Motor neuron (in vitro differentiated cells): ENCODE data around the gene NFYC. TPM values are rescaled to one million over a fixed set of nuclear protein-coding genes. Genes with fewer than 3 reads are reported as not detected.
A peak's percentile ranks its signal among the peaks of the same experiment; 100 is the strongest.
"Not testable (repeated sequence)": the region's sequence is repeated elsewhere in the genome, so short reads cannot be mapped to it uniquely, and the experiment has no call there.

Experiments
- ATAC-seq, 8 experiments: fragments of 200-7000 bp; cut with Tn5 transposase; replicated peaks in 6 of 8; 2 replicates each; pipeline ENCODE4 v1.8.0; 2021; ENCODE audit warnings: mild to moderate bottlenecking in 8 of 8, moderate library complexity in 8 of 8
- H3K27ac ChIP-seq, 2 donors: fragments of 250-450 bp; sonication (Bioruptor Pico); 2 replicates each; pipeline ENCODE4 v1.9.0; 2021; ENCODE audit warnings: antibody characterized with exemption in 2 of 2, mild to moderate bottlenecking in 2 of 2, moderate library complexity in 1 of 2
- H3K4me1 ChIP-seq, 2 donors: fragments of 250-450 bp; sonication (Bioruptor Pico); replicated peaks in 1 of 2; 2 replicates each; pipeline ENCODE4 v1.6.1; 2021; ENCODE audit warnings: antibody characterized with exemption in 2 of 2, mild to moderate bottlenecking in 2 of 2, moderate library complexity in 1 of 2
- H3K4me3 ChIP-seq, 5 donors: fragments of 250-450 bp; sonication (Bioruptor Pico); 2 replicates each; pipeline ENCODE4 v1.9.0; 2021; ENCODE audit warnings: antibody characterized with exemption in 5 of 5, mild to moderate bottlenecking in 5 of 5, moderate library complexity in 4 of 5
- WGBS, 10 experiments: fragments of 450-650 bp; shearing (Covaris generic); methylation state at CpG; one replicate each; pipeline ENCODE4 v1.0.0; 2022; 5-methylcytosine and 5-hydroxymethylcytosine counted together
- in situ Hi-C, 9 experiments: fragments of 400-800 bp; cut with MboI; loops; one replicate each; pipeline ENCODE4 v1.15.0; 2021; ENCODE audit warnings: low sequenced_read_pairs in 9 of 9, low pct_unique_long_range_greater_than_20kb in 2 of 9; ENCODE audit not compliant: unreplicated experiment in 9 of 9
- total RNA-seq, 8 experiments: library from RNA; unstranded; fragments of 300-600 nt; gene quantifications; 2 replicates each; pipeline versions ENCODE4 v1.2.3 to v1.2.4, GENCODE V29; 2022

NFYC gene
- total RNA-seq, 8 experiments from 2014 or later: 30.0 to 83.7 (median 65.7) TPM

GRCh38 chr1:40712997-40713396 lies 21.5 kb downstream of the NFYC start:
- in situ Hi-C loops: no loop called here
- H3K27ac ChIP-seq: no peak overlapping the region
- peaks cover 12 to 30% of the 10 kb centered on the region in 2 donors for H3K4me1 ChIP-seq
- ATAC-seq: no peak
- H3K4me3 ChIP-seq: no peak overlapping the region

DNA sequence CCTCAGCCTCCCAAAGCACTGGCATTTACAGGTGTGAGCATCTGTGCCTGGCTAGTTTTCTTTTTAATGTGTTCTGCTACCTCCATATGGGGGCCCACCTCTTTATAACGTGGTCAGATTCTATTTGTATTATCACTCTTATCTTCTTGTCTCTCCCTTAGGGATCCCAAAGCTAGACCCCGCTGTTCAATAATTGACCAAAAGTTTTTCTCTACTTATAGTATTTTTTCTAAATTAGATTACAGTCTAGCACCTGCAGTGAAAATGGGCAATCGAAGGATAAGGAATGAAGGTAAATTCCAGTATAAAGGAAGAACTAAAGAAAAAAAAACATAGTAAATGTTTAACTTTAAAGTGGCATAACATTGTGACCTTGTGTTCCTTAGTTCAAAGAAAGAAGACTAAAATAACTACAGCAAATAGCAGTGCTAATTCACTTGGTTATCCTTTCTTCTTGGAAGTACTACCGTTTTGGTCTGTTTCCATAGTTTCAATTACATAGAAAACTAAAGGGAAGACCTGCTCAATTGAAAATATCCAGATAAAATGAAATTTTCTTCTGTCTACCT lies 24.1 kb downstream of the NFYC start:
- no peak overlapping the region for H3K27ac ChIP-seq
- in situ Hi-C loops: no loop called here
- H3K4me3 ChIP-seq: no peak overlapping the region
- peaks cover 15 to 40% of the 10 kb centered on the region in 2 donors for H3K4me1 ChIP-seq
- WGBS, 10 experiments: 52 to 100% (median 79%) methylated on average over 2 to 4 of the region's 4 CpGs
- ATAC-seq: no peak

DNA sequence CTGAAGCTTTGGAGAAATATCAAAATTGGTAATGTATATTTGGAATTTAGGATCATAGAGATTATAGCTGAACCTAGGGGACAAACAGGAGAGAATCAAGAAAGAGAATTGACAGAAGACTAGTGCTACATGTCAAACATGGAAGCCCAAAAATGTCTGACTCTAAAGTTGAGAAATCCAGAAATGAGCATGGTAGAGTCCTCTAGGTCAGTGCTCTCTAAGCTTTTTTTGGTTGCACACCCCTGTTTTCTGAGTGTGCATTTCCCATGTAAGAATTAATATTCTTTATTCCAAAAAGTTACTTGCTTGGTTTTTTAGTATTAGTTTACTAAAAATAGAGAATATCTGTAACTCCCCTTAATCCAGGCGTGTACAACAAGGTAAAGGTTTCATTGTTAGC lies 25.6 kb downstream of the NFYC start:
- Histone ChIP-seq H3K4me3 (no peak overlapping the region), H3K27ac (no peak overlapping the region), H3K4me1 (peaks cover 9 to 26% of the 10 kb centered on the region in 2 donors)
- no peak for ATAC-seq
- WGBS, 10 experiments: 29 to 100% (median 85%) methylated on average over 1 of the region's 1 CpG; no CpG with 5 or more reads in 4 of the 10 experiments
- in situ Hi-C loops: no loop called here

DNA sequence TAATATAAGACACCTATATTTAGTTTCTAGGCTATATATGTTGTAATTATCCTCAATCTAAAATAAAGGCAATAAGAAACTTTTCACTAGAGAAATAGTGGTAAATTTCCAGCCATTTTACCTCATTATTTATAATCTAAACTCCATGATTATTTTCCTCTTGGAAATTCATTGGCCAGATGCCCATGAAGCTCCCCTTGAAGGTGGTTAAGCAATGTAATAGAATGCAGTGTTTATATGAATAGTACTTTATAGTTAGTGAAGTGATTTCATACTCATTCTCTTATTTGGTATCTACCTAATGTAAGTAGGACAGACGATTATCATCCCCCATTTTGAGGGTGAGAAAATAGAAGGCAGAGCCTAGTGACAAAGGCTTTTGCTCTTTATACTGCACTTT lies 26.5 kb downstream of the NFYC start:
- Histone ChIP-seq H3K4me3 (no peak overlapping the region), H3K27ac (no peak overlapping the region), H3K4me1 (peaks cover 7 to 23% of the 10 kb centered on the region in 2 donors)
- ATAC-seq: no peak
- in situ Hi-C loops: no loop called here
- 67 to 100% (median 100%) methylated on average over 1 of the region's 1 CpG; no CpG with 5 or more reads in 4 of the 10 experiments for WGBS, 10 experiments

- in situ Hi-C loops: no loop called here
- Histone ChIP-seq H3K4me3 (no peak overlapping the region), H3K4me1 (peaks cover 7 to 23% of the 10 kb centered on the region in 2 donors), H3K27ac (no peak overlapping the region)
- 91 to 100% (median 100%) methylated on average over 1 to 3 of the region's 3 CpGs; no CpG with 5 or more reads in 5 of the 10 experiments for WGBS, 10 experiments
- no peak for ATAC-seq
Observed at GRCh38 chr1:40720493-40720892, 29.0 kb downstream of the NFYC start.

DNA sequence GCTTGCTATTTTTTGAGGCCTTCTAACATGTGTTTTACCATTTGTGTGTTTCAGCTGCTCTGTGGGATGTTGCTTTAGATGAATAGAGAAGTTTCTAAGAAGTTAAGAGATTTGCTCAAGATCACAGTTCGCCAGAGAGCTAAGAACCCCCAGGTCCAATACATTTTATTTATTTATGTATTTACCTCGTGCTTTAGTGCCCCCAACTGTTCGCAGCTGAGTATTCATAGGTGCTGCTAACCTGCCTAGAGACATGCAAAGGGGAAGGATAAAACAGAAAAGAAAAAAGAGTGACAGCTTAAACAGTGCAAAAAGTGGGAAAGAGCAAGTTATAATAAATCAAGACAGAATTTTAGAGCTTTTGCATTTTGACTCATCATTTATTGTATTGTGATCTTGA lies 31.1 kb downstream of the NFYC start:
- 60 to 94% (median 81%) methylated on average over 1 to 3 of the region's 3 CpGs; no CpG with 5 or more reads in 1 of the 10 experiments for WGBS, 10 experiments
- ATAC-seq: no peak
- peaks cover 7 to 16% of the 10 kb centered on the region in 2 donors for H3K4me1 ChIP-seq
- in situ Hi-C loops: no loop called here
- H3K27ac ChIP-seq: no peak overlapping the region
- H3K4me3 ChIP-seq: no peak overlapping the region

DNA sequence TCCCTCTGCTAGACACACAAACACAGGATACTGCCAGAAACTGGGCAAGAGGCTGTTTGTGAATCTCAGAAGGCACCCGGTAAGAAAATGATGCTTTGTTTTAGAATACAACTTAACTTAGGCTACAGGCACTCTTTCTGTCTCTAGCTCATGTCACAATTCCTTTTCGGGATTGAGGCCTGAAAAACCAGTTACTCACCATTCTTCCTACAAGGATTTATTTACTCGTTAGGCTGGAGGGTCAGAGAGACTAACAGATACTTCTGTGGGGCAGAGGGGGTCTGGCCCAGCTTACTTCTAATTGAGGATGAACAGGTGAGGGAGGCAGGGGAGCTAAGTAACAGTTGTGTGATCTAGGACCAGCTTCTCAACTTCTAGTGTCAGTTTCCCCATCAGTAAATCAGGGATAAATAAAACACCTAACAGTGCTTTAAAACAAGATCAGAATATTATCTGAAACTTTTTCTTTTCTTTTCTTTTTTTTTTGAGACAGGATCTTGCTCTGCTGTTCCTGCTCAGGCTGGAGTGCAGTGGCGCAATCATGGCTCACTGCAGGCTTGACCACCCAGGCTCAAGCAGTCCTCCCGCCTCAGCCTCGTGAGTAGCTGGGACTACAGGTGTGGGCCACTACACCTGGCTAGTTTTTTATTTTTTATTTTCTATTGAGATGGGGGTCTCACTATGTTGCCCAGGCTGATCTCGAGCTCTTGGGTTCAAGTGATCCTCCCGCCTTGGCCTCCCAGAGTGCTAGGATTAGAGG lies 31.9 kb downstream of the NFYC start:
- peaks cover 7 to 16% of the 10 kb centered on the region in 2 donors for H3K4me1 ChIP-seq
- no peak overlapping the region for H3K4me3 ChIP-seq
- no peak for ATAC-seq
- 47 to 100% (median 95%) methylated on average over 2 to 8 of the region's 8 CpGs; no CpG with 5 or more reads in 1 of the 10 experiments for WGBS, 10 experiments
- H3K27ac ChIP-seq: no peak overlapping the region
- in situ Hi-C loops: no loop called here

DNA sequence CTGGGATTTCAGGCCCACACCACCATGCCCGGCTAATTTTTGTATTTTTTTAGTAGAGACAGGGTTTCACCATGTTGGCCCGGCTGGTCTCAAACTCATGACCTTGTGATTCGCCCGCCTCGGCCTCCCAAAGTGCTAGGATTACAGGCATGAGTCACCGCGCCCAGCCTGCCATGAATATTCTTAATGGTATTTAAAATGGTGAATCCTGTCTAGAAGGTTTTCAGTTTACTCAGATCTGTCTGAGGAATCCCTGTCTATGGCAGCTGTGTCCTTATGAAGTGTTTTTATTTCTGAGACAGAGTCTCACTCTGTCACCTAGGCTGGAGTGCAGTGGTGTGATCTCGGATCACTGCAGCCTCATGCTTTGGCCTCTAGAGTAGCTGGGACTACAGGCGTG lies 36.2 kb downstream of the NFYC start:
- H3K4me1 ChIP-seq, H3K27ac ChIP-seq, in situ Hi-C loops, H3K4me3 ChIP-seq: not testable (repeated sequence)
- WGBS, 10 experiments: 71 to 100% (median 95%) methylated on average over 1 to 9 of the region's 9 CpGs; no CpG with 5 or more reads in 4 of the 10 experiments
- peak in 2 of 8 experiments; percentile 71 to 83 for ATAC-seq

DNA sequence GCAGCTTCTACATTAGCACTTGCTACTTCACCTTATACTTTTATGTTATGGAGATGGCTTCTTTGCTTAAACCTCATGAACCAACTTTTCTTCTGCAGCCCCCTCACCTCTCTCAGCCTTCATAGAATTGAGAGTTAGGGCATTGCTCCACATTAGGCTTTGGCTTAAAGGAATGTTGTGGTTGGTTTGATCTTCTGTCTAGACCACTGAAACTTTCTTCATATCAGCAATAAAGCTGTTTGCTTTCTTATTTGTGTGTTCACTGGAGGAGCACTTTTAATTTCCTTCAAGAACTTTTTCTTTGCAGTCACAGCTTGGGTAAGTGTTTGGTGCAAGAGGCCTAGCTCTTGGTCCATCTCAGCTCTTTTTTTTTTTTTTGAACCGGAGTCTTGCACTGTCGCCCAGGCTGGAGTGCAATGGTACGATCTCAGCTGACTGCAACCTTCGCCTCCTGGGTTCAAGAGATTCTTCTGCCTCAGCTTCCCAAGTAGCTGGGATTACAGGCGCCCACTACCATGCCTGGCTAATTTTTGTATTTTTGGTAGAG lies 37.9 kb downstream of the NFYC start:
- H3K4me3 ChIP-seq, in situ Hi-C loops, H3K4me1 ChIP-seq, ATAC-seq, H3K27ac ChIP-seq: not testable (repeated sequence)
- WGBS, 10 experiments: 91 to 100% (median 100%) methylated on average over 2 to 5 of the region's 5 CpGs; no CpG with 5 or more reads in 4 of the 10 experiments

- in situ Hi-C loops: no loop called here
- Histone ChIP-seq H3K4me1 (peaks cover 0 to 4% of the 10 kb centered on the region in 2 donors), H3K27ac (no peak overlapping the region), H3K4me3 (no peak overlapping the region)
- 20 to 100% (median 59%) methylated on average over 1 to 2 of the region's 2 CpGs; no CpG with 5 or more reads in 2 of the 10 experiments for WGBS, 10 experiments
- no peak for ATAC-seq
Observed at GRCh38 chr1:40732756-40733301, 41.3 kb downstream of the NFYC start.

DNA sequence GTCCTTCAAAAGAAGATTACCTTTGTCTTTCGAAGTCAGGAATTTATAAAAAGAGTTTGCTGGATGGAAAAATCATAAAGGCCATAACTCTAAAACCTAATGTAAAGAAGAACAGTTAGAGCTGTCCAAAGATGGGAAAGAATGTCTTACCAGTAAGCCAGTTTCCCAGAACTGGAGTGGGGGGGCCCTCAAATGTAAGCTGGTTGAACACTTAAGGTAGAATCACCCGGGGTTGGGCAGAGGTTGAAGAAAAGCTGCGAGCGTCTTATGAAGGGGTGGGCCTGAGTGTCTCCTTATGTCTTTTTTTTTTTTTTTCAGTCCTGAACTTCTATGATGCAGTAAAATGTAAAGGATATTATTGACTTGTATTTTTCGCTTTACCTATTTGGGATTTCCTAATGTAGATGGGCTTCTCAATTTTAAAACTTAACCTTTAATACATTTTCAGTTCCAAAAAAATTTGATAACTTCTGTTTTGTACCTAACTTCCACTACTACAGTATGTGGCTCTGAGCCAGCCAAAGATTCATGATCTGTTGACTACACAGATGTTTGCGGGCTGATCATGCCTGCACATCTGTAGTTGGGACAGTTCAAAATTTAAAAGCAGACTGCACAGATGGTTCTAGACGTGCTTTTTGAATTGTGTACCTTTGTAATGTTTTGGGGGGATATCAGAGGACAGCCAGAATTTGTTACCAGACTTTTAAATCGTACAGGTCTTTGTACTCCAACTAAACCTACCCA lies 43.6 kb downstream of the NFYC start:
- in situ Hi-C loops: no loop called here
- no peak for ATAC-seq
- peaks cover 0 to 4% of the 10 kb centered on the region in 2 donors for H3K4me1 ChIP-seq
- no peak overlapping the region for H3K27ac ChIP-seq
- WGBS, 10 experiments: 56 to 100% (median 91%) methylated on average over 1 to 8 of the region's 8 CpGs; no CpG with 5 or more reads in 1 of the 10 experiments
- no peak overlapping the region for H3K4me3 ChIP-seq

DNA sequence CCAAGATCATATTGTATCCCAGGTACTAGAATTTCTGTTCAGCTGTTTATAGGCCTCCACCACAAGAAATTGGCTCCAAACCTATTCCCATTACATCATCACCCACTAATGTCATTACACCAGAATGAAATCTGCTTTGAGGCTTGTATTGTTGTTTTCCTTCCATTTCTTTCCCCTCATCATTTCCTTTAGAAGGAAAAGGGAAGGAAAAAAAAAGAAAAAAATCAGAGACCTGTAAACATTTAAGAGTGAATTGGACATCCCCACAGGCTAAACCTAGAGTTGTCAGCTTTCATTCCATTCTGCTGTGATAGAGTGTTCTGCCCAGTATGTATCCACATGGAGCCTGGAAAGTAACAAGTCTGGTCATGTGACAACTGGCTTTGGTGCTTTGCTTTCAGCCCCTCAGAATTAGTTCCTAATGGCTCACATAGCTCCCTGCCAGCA lies 44.6 kb downstream of the NFYC start:
- Histone ChIP-seq H3K4me3 (no peak overlapping the region), H3K27ac (no peak overlapping the region), H3K4me1 (peaks cover 0 to 4% of the 10 kb centered on the region in 2 donors)
- peak in 3 of 8 experiments; percentile 29 to 79 (median 32) for ATAC-seq
- in situ Hi-C loops: no loop called here

- Histone ChIP-seq H3K4me1 (peaks cover 0 to 4% of the 10 kb centered on the region in 2 donors), H3K27ac (no peak overlapping the region), H3K4me3 (no peak overlapping the region)
- in situ Hi-C loops: no loop called here
- ATAC-seq: no peak
- WGBS, 10 experiments: 20 to 100% (median 90%) methylated on average over 1 to 6 of the region's 6 CpGs; no CpG with 5 or more reads in 1 of the 10 experiments
Observed at GRCh38 chr1:40738831-40739230, 47.3 kb downstream of the NFYC start.
